Measurements from ENCODE around the gene TBC1D22A. TPM values are rescaled to one million over a fixed set of nuclear protein-coding genes. Genes with fewer than 3 reads are reported as not detected.

TBC1D22A gene, protein sequence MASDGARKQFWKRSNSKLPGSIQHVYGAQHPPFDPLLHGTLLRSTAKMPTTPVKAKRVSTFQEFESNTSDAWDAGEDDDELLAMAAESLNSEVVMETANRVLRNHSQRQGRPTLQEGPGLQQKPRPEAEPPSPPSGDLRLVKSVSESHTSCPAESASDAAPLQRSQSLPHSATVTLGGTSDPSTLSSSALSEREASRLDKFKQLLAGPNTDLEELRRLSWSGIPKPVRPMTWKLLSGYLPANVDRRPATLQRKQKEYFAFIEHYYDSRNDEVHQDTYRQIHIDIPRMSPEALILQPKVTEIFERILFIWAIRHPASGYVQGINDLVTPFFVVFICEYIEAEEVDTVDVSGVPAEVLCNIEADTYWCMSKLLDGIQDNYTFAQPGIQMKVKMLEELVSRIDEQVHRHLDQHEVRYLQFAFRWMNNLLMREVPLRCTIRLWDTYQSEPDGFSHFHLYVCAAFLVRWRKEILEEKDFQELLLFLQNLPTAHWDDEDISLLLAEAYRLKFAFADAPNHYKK
- total RNA-seq: 16.9 and 17.6 TPM in 2 replicates

GRCh38 chr22:46762238-46763050 lies at the start of gene TBC1D22A:
TSS of gene TBC1D22A (plus strand) at chr22:46762650. CDS start at chr22:46762787, 137 bp downstream.

DNA sequence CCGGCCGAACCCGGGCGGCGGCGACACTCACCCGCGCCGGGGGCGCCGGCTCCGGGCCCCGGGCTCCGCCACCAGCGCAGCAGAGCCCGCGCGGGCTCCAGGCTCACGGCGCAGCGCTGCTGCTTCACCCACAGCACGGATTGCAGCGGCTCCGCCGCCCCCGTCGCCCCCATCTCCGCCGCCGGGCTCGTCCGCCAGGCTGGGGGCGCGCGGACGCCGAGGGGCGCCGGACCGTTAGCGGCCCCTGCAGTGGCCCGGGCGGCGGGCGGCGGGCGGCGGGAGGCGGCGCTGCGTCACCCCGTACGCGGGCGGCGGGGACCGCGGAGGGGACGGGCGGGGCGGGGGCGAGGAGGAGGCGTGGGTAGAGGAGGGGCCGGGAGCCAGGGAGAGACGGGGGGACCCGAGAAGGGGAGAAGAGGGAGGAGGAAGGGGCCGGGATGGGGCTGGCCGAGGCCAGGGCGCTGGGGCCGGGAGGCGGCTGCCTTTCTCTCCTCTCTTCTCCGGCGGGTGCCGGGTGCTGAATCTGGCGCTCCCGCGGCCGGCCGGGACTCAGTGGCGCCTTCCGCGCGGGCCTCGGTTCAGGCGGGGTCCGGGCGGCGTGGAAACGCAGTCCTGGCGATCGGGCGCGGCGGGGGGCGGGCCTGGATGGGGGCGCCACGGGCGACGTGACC lies 24.3 kb upstream of the TBC1D22A start, which contains the start of gene CERK:
TSS of gene CERK (minus strand) at position 277 of the 671 bp plus-strand sequence. CDS start at position 173, 104 bp downstream.

Other genes with a start within 250 kb of the TBC1D22A start
- 2.0 and 14.1 TPM in 2 replicates for gene CELSR1, start 225.0 kb upstream of the TBC1D22A start, total RNA-seq
- gene GRAMD4, start 142.3 kb upstream of the TBC1D22A start, total RNA-seq: 21.1 and 70.6 TPM in 2 replicates
- gene CERK, start 24.4 kb upstream of the TBC1D22A start, total RNA-seq: 49.1 and 67.2 TPM in 2 replicates

Measured in smooth muscle cell of the pulmonary artery (primary cell).